Activated T-cell treated with anti-CD3 and anti-CD28 coated beads for 24 hours (primary cell): ENCODE measurements around the gene HHATL.

Source experiments
- DNase-seq: peaks from one replicate; pipeline ENCODE4 v3.0.0-alpha.2; 2020; ENCODE audit warnings: low read depth

The HHATL gene

DNA sequence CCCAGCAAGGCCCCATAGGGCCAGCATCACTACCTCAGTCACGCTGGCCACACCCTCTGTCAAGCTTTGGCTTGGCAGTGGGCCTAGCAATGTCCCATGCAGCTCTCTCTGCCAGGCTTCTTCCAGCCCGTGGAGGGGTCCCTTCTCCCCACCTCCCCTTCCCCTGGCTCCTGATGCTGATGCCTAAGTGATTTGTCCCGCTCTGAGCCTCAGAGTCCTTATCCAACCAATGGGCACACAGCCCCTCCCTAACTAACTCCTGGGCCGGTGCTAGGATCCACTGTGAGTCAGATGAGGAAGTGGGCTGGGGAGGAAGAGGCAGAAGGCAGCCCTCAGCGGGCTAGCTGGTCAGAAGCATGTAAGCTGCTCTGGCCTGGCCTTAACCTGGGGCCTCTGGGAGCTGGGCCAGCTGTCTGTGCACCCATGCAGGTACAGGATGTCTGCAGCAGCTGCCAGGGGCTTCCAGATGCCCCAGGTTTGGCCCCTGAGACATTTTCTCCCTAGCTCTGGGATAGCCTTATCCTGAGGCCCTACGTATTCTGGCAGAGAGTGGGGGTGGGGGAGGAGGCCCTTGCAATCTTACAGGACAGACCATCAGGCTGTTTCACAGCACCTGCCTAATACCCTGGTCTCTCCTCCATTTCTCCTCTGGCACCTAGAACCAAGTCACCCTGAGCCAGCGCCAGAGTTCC, 49.8 kb downstream of the HHATL start:
- no peak for DNase-seq

DNA sequence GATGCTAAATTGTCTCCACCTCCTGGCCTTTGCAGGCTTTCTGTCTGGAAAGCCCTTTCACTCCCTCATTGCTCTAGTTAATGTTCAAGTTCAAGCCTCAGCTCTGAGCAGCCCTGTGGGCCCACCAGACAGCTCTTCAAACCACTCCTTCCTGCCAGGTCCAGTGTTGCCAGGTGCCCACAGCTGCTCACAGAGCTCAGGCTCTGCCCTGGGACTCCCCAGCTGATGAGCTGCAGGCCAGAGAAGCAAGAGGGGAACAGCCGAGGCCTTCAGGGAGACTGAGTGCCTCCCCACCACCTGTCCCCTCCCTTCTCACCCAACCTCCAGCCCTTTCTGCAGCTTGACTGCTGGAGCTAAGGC, 50.4 kb downstream of the HHATL start:
- no peak for DNase-seq

DNA sequence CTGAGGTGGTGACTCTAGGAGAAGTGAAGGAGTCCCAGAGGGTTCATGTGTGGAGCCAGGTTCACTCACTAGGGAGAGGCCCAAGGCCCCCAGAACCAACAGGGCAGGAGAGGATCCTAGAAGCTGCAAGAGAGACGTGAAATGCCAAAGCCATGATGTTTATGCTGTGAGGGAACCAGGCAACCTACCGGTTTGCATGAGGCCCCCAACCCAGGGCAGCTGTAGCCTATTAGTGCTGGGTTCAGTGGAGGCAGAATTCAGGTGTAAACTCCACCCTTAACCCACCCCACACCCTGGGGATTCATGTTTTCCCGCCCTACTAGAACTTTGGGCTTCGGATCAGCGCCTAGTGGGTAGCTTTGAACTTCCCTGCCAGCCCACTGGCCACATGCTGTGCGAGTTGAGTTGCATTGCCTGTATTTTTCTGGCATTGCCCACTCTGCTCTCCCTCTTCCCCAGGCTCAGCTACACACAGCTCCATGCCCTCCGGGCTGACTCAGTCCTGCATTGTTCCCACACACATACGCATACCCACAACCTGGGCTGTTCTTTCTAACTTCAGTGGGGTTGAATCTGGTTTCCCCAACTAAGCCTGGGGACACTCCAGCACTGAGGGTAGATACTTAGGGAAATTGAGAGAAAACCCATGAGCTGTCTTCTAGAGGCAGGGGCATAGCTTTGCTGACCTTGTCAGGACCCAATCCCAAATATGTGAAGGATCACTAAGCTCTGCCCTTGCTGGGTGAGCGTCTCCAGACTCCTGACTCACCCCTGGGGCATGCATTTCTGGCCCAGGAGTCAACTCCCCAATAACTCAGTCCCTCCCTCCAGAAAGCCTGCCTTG, 51.1 kb downstream of the HHATL start:
- no peak for DNase-seq

DNA sequence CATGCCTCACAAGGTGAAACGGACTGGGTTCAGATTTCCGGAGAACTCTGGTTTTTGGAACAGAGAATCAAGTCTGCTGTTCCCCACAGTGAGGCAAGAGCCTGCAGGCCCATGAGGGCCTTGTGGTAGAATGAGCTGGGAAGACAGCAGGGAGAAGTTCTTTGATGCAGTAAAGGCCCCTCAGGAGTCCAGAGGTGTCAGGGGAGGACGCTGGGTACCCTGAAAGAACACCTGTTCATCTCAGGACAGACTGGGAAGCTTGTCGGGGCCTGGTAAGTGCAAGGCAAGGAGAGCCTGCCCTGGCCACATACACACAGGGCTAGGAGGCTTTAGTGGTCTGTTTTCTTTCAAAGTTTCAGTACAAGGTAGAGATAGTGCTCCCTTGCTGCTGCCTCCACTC, 52.8 kb downstream of the HHATL start:
- DNase-seq: no peak

DNA sequence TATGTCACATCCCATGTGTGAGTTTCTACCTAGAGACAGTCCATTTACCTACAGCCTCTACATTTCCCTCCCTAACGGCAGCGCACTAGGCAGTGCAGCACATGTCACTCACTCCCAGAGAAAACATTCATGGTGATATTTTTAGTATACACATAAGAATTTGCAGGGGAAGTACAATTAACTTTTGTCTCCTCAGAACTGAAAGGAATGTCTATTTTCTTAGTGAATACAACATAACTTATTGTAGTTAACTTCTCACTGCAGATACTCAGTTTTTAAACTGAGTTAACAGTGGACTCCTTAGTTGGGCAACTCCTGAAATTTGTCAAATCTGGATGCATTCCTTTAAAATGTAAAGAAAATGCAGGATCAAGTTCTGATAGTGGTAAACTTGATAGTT, 53.6 kb downstream of the HHATL start:
- no peak for DNase-seq

DNA sequence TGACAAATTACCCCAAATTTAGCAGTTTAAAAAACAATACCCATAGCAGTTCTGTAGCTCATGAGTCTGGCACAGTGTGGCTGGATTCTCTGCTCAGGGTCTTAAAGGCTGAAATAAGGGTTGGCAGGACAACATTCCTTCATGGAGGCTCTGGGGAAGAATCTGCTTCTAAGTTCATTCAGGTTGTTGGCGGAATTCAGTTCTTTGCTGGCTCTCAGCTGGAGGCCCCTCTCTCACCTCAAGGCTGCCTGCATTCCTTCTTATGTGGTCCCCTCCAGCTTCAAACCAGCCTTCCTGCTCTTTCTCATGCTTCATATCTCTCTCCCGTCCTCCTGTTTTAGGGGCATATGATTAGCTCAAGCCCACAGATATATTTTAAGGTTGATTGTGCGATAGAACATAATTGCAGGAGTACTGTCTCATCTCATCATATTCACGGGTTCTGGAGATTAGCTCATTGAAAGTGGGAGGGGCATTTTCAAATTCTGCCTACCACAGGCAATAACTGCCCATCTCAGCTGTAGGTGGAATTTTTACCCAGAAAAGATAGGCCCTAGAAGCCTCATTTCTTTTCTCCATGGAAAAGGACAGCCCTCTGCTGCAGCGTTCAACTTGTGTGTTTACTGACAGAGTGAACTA, 54.7 kb downstream of the HHATL start:
- no peak for DNase-seq
